Adipocyte (in vitro differentiated cells): ENCODE results near the gene HIPK4.
"Not testable (repeated sequence)": the region's sequence is repeated elsewhere in the genome, so short reads cannot be mapped to it uniquely, and the experiment has no call there.

Experiments
- DNase-seq: peaks from one replicate; pipeline ENCODE4 v3.0.0-alpha.2; 2015; ENCODE audit warnings: low read depth
- H3K27me3 ChIP-seq: replicated peaks from 2 replicates; pipeline ENCODE4 v1.7.0; 2013; ENCODE audit warnings: mild to moderate bottlenecking, low read length, moderate library complexity; ENCODE audit not compliant: control insufficient read depth, insufficient read depth
- H3K36me3 ChIP-seq: 2 replicates; pipeline ENCODE4 v1.7.0; 2013; ENCODE audit warnings: low read length, mild to moderate bottlenecking, moderate library complexity; ENCODE audit not compliant: control insufficient read depth, insufficient read depth, severe bottlenecking
- H3K4me1 ChIP-seq: 2 replicates; pipeline ENCODE4 v1.7.0; 2013; ENCODE audit warnings: mild to moderate bottlenecking, low read length, moderate library complexity; ENCODE audit not compliant: control insufficient read depth, insufficient read depth
- H3K4me3 ChIP-seq: 2 replicates; pipeline ENCODE4 v1.7.0; 2013; ENCODE audit warnings: mild to moderate bottlenecking, low read length, moderate library complexity
- H3K9ac ChIP-seq: 2 replicates; pipeline ENCODE4 v1.7.0; 2013; ENCODE audit warnings: mild to moderate bottlenecking, low read length, moderate library complexity
- H3K9me3 ChIP-seq: 2 replicates; pipeline ENCODE4 v1.7.0; 2013; ENCODE audit warnings: mild to moderate bottlenecking, low read length, moderate library complexity; ENCODE audit not compliant: control insufficient read depth

The HIPK4 gene

GRCh38 chr19:40415768-40416167, 25.8 kb upstream of the HIPK4 start:
- H3K9me3 ChIP-seq: no peaks in the 10 kb centered on the region
- H3K4me3 ChIP-seq: no peak overlapping the region
- peaks cover 3% of the 10 kb centered on the region for H3K27me3 ChIP-seq
- H3K4me1 ChIP-seq: no peaks in the 10 kb centered on the region
- DNase-seq: no peak
- H3K36me3 ChIP-seq: no peaks in the 10 kb centered on the region
- no peak overlapping the region for H3K9ac ChIP-seq

GRCh38 chr19:40414542-40415535, 24.9 kb upstream of the HIPK4 start:
- Histone ChIP-seq H3K4me3 (no peak overlapping the region), H3K9me3 (no peaks in the 10 kb centered on the region), H3K4me1 (no peaks in the 10 kb centered on the region), H3K27me3 (peaks cover 3% of the 10 kb centered on the region), H3K36me3 (no peaks in the 10 kb centered on the region), H3K9ac (no peak overlapping the region)
- DNase-seq: peak; percentile 24

GRCh38 chr19:40413291-40413845, 23.4 kb upstream of the HIPK4 start, which contains the start of gene PRX:
Gene PRX (minus strand): TSS chr19:40413378. CDS start chr19:40407932, 5,446 bp downstream.
- no peak for DNase-seq

GRCh38 chr19:40412866-40413265, 22.9 kb upstream of the HIPK4 start:
- Histone ChIP-seq H3K27me3 (peaks cover 3% of the 10 kb centered on the region), H3K9me3 (no peaks in the 10 kb centered on the region), H3K36me3 (no peaks in the 10 kb centered on the region), H3K9ac (no peak overlapping the region), H3K4me1 (no peaks in the 10 kb centered on the region), H3K4me3 (no peak overlapping the region)
- DNase-seq: no peak

More at GRCh38 chr19:40413291-40413845, 23.4 kb upstream of the HIPK4 start, which contains the start of gene PRX:
- H3K27me3 ChIP-seq: peaks cover 3% of the 10 kb centered on the region
- H3K9ac ChIP-seq: no peak within 1 kb of the TSS
- H3K36me3 ChIP-seq: no peaks in the 10 kb centered on the region
- no peaks in the 10 kb centered on the region for H3K4me1 ChIP-seq
- H3K4me3 ChIP-seq: no peak within 1 kb of the TSS
- no peaks in the 10 kb centered on the region for H3K9me3 ChIP-seq

GRCh38 chr19:40411958-40412499, 22.0 kb upstream of the HIPK4 start:
- Histone ChIP-seq H3K9ac (no peak overlapping the region), H3K9me3 (no peaks in the 10 kb centered on the region), H3K4me1 (no peaks in the 10 kb centered on the region), H3K27me3 (peaks cover 3% of the 10 kb centered on the region), H3K36me3 (no peaks in the 10 kb centered on the region), H3K4me3 (no peak overlapping the region)
- no peak for DNase-seq

GRCh38 chr19:40411125-40411842, 21.3 kb upstream of the HIPK4 start:
- Histone ChIP-seq H3K4me3 (no peak overlapping the region), H3K36me3 (no peaks in the 10 kb centered on the region), H3K9ac (no peak overlapping the region), H3K9me3 (no peaks in the 10 kb centered on the region), H3K4me1 (no peaks in the 10 kb centered on the region), H3K27me3 (peaks cover 3% of the 10 kb centered on the region)
- no peak for DNase-seq

- Histone ChIP-seq H3K36me3 (no peaks in the 10 kb centered on the region), H3K4me3 (no peak overlapping the region), H3K9ac (no peak overlapping the region), H3K9me3 (no peaks in the 10 kb centered on the region), H3K27me3 (peaks cover 3% of the 10 kb centered on the region), H3K4me1 (peaks cover 3% of the 10 kb centered on the region)
- DNase-seq: no peak
These were observed 20.0 kb upstream of the HIPK4 start for GRCh38 chr19:40410030-40410389.

- not testable (repeated sequence) for H3K4me1 ChIP-seq, H3K36me3 ChIP-seq, H3K9me3 ChIP-seq, H3K27me3 ChIP-seq, H3K9ac ChIP-seq, H3K4me3 ChIP-seq, DNase-seq
These were observed 18.6 kb upstream of the HIPK4 start for GRCh38 chr19:40408598-40408925.

GRCh38 chr19:40407714-40408597, 18.0 kb upstream of the HIPK4 start:
- Histone ChIP-seq H3K4me1 (peaks cover 12% of the 10 kb centered on the region), H3K9ac (no peak overlapping the region), H3K4me3 (no peak overlapping the region), H3K36me3 (no peaks in the 10 kb centered on the region), H3K9me3 (no peaks in the 10 kb centered on the region), H3K27me3 (peaks cover 3% of the 10 kb centered on the region)
- no peak for DNase-seq

GRCh38 chr19:40403262-40403984, 13.4 kb upstream of the HIPK4 start:
- H3K36me3 ChIP-seq: no peaks in the 10 kb centered on the region
- H3K4me1 ChIP-seq: peaks cover 17% of the 10 kb centered on the region
- peak; percentile 90 for DNase-seq
- no peaks in the 10 kb centered on the region for H3K27me3 ChIP-seq
- H3K9me3 ChIP-seq: no peaks in the 10 kb centered on the region
- peak overlapping the region; percentile 81 for H3K4me3 ChIP-seq
- peak overlapping the region; percentile 77 for H3K9ac ChIP-seq
